ENCODE data around the gene ACSS3. TPM values are rescaled to one million over a fixed set of nuclear protein-coding genes. Genes with fewer than 3 reads are reported as not detected.

The ACSS3 gene
- total RNA-seq, 1 donor from 2014 or later = 0.05 TPM

- intact Hi-C loops (cut with micrococcal nuclease) = no loop called here
Observed at GRCh38 chr12:81221681-81222080, 143.8 kb downstream of the ACSS3 start.

DNA sequence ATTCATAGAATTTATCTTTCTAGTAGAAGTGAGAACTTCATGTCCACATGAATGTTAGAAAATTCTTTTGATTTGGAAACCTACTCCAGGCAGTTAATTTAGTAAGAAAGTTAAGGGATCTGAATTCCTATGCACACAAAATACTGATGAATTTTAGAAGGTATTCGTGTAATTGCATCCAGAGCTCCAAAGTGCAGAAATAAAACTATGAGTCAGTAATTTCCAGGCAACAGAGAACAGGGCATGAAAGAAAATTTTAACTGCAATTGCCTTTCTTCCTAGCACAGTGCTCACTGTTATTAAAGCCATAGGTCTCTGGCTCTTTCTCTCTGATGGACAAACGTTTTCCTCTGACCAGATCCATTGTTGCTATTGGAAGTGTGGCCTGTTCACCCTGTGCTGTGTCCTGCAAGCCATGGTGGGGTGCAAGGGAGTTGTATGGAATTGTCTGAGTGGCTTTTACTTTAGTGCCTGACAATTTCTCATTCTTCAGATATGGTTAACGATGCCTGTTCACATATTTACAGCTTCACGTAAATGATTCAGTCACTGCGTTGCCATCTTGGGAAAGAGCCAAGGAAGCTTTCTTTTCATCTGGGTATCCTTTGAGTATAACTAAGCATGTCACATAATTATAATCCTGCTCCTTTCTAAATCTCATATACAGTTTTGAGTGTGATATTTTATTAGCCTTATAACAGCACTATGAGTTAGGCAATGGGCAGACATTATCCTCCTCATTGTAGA lies 145.1 kb downstream of the ACSS3 start:
- intact Hi-C loops (cut with micrococcal nuclease) = no loop called here

DNA sequence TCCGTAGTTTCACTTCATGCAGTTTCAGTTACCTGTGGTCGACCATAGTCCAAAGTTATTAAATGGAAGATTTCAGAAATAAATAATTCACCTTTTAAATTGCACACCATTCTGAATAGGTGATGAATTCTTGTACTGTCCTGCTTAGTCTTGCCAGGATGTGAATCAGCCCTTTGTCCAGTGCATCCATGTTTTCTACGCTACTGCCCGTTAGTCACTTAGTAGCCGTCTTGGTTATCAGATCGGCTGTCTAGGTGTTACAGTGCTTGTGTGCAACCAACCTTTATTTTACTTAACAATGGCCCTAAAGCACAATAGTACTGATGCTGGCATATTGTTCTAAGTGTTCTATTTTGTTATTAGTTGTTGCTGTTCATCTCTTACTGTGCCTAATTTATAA lies 146.7 kb downstream of the ACSS3 start:
- intact Hi-C loops (cut with micrococcal nuclease) = no loop called here

DNA sequence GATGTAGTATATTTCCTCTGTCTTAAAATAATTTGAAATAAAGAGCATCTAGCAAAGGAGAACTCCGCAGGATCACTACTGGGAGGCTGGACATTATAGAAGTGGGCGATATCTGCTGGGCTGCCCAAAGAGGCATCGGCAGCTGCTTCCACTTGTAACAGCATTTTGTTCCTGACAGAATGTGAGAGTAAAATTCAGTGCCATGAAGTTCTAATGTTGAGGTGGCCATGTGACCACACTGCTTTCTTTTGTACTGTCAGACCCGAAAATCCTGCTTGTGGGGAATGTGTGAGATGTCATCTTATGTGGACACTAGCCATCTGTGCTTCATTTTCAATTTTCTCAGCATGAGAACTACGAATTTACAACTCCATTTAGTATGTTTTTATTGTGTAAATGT lies 151.9 kb downstream of the ACSS3 start:
- intact Hi-C loops (cut with micrococcal nuclease) = no loop called here

DNA sequence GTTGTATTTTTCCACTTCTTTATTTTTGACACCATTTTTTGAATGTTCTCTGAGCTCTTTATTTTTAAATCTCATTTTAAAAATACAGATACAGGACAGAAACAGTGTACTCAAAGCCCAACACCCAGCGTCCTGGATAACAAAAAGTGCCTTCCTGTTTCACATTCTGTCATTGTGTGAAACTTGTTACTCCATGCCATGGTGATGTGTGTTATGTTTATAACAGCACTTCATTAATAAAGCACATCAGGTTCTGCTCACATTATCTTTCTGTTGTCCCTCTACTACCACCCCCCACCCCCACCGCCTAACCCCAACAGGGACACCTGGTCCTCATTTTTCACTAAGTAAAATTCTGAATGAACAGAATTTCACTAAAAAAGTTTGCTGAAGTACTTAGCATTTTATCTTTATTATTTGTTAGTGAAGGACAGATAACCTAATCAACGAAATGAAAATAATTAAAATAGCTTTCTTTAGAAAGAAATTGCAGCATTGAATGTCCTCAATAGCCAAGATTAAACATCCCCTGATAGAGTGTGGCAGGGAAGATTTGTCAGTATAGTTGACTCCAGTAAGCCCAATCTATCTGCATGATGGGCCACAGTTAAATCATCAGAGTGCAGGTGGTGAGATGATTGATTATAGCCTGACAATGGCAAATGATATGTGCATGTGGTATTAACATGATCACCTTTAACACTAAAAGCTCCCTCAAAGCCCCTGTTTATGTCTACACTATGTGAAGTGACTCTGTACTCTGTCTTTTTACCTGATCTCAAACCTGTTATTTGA lies 153.9 kb downstream of the ACSS3 start:
- intact Hi-C loops (cut with micrococcal nuclease) = no loop called here

DNA sequence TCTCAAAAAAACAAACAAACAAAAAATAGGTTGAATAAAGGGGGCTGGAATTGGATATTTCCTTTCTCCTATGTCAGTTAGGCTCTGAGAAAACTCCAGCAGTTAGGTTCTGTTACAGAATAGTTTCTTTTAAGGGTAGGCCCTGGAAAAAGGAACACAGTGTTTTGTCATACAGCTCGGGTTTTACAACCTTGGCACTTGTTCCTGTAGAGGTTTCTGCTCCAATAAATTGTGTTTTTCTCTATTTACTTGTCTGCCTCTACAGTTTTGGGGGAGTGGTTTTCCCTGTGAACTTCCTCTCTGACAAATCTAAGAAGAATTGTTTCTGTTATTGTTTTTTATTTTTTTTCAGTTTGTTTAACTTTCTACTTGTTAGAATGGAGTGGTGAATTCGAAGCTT lies 167.6 kb downstream of the ACSS3 start:
- intact Hi-C loops (cut with micrococcal nuclease) = no loop called here

DNA sequence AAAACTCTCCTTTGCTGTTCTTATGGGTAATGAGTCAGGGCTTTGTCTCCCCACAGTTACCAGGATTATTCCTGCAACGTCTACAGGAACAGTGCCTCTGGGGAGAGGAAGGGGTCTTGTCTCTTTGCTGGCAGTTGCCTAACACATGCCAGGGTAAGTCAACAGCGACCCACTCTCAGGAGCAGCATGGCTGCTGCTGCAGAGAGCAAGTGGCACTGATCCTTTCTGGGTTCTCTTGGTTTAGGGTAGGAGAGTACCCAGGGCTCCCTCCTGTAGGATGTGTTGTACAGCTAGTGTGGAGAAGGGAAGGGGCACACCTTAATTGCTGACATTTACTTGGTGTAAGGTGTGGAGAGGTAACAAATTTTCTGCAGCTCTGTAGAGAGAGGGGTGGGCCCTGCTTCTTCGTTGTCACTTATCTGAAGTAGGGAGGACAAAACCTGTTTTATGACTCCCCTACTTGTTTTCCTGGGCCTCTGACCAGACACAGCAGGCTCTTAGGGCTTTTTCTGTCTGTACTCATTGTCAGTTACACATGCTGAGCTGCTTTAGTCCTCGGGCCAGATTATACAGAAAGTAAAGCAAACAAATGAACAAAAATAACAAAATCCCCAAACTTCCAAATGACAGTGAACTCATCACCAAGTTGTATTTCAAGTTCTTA lies 168.2 kb downstream of the ACSS3 start:
- intact Hi-C loops (cut with micrococcal nuclease) = no loop called here

DNA sequence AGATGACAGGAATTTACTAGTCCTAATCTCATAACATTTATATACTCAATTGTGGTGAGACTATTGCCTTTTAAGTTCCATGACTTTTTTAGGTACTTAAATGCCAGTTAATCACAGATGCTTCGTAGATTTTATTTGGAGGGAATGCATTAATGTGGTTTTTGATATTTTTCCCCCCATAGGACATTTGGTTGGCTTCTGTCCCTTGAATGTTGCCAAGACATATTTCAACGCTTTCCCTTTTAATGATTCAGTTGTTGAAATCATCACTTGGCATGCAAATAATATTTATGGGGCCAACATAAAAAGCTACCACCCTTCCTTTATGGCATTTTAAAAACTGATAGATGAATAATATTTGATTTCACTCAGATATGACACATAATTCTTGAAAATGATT lies 172.1 kb downstream of the ACSS3 start:
- intact Hi-C loops (cut with micrococcal nuclease) = no loop called here

DNA sequence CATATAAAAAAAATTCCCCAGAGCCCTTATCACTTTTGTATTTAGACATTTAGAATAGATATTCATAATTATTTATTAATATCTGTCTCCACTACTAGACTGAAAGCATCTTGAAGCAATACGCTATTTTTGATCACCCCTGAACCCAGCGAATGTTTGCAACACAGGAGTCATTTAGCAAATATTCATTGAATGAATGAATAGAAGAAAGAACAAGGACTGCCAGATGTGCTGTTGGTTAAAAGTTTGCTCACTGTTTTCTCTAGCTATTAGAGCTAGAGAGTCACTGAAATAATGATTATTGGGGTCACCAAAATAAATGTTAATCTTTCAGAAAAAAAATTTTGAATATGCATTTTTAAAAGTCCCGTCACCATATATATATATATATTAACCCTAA lies 174.3 kb downstream of the ACSS3 start:
- intact Hi-C loops (cut with micrococcal nuclease) = no loop called here

DNA sequence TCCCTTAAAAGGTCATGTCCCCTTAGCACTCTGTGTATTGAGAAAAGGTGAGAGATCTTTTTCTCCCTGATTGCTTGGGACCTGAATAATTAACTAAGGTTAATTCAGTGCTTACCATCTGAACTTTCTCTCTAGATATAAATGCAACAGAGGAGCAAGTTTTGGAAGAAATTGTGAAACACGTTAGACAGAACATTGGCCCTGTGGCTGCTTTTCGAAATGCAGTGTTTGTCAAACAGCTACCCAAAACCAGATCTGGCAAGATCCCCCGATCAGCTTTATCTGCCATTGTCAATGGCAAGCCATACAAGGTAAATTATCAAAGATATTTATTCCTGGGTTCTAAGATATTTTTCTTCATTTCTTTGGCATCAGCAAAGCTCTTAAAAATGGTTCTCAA lies 175.5 kb downstream of the ACSS3 start:
- intact Hi-C loops (cut with micrococcal nuclease) = no loop called here

GRCh38 chr12:81255456-81255855 lies 177.6 kb downstream of the ACSS3 start:
- intact Hi-C loops (cut with micrococcal nuclease) = no loop called here

DNA sequence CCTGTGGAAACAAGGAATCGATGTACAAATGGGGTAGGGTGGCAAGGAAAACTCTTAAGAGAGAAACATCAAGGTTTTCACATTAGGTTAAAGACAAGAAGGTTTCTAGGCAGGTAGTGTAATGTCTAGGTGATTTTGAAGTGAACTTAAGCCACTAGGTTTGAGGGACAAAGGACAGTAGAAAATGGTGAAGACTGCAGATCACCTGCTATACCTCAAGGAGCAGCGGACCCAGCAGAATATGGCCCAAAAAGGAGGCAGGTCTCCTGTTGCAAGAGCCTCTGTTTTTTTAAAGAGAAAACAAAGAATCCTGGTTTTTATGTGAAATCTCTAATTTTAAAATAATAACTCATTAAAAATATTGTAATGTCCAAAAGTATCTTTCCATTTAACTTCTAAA lies 178.1 kb downstream of the ACSS3 start:
- intact Hi-C loops (cut with micrococcal nuclease) = no loop called here

DNA sequence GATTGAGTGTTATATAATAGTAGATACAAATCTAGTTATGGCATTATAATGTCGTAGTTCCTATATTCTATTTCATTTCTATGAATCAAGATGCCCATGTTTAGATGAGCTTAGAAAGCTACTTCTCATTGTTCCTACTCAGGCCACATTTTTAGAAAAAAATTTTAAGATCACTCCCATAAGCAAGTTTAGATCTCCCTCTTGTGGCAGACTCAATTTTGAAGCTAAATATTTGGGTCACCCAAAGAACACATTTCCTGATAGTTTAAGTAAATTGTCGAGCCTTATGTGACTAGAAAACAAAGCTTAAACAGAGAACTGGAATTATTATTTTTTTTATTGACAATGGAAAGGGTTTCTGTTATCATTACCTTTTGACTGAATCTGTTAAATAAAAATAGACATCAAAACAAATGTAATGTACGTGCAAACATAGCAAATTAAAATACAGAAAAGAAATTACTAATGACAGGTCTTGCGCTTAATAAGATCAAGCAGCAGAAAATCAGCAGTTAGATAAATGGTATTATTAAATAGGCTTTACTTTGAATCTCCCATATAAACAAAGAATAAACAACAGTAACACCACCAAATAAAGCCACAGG lies 180.2 kb downstream of the ACSS3 start:
- intact Hi-C loops (cut with micrococcal nuclease) = no loop called here

GRCh38 chr12:81259360-81259759 lies 181.5 kb downstream of the ACSS3 start:
- intact Hi-C loops (cut with micrococcal nuclease) = no loop called here

DNA sequence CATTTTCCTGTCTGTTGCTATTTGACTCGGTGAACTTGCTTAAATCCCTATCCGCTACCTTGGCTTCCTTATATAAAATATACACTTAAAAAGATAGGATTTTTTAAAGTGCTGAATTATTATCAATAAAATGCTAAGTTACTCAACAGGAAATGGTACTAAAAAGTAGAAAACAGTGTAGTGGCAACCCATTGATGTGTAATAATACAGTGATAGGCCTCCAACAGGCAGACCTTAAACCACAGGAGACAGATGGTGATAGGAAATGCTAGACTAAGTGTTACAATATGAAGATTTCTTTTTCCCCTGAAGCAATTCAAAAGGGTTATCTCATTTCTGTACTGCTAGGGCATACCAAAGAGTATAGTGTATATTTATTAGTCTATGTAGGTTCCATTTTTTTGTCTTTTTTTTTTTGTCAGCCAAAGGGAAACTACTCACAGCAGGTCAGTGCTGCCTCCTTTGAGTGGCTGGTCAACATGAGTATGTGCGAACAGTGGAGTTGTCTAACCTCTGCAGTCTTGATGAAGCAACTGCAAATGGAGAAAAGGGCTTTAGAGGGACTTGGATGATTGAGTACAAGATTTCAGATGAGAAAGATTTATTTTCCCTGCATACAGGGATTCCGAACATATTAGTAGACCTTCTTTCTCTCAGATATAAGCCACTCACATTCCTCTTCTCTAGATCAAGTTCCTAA lies 183.8 kb downstream of the ACSS3 start:
- intact Hi-C loops (cut with micrococcal nuclease) = no loop called here

- intact Hi-C loops (cut with micrococcal nuclease) = no loop called here
Observed at GRCh38 chr12:81263072-81263471, 185.2 kb downstream of the ACSS3 start.

DNA sequence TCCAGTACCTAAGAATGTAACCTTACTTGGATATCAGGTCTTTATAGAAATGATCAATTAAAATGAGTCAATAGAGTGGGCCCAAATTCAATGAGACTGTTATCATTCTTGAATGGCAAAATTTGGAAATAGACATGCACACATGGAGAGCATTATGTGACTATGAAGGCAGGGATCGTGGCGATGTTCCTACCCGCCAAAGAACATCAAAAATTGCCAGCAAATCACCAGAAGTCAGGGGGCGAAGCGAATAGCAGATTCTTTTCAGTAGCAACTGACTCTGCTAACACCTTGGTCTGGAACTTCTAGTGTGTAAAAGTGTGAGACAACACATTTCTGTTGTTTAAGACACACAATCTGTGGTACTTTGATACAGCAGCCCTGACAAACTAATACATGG lies 192.5 kb downstream of the ACSS3 start:
- intact Hi-C loops (cut with micrococcal nuclease) = no loop called here

- intact Hi-C loops (cut with micrococcal nuclease) = no loop called here
Observed at GRCh38 chr12:81274637-81275529, 197.0 kb downstream of the ACSS3 start.

GRCh38 chr12:81284137-81284536 lies 206.3 kb downstream of the ACSS3 start:
- intact Hi-C loops (cut with micrococcal nuclease) = no loop called here

DNA sequence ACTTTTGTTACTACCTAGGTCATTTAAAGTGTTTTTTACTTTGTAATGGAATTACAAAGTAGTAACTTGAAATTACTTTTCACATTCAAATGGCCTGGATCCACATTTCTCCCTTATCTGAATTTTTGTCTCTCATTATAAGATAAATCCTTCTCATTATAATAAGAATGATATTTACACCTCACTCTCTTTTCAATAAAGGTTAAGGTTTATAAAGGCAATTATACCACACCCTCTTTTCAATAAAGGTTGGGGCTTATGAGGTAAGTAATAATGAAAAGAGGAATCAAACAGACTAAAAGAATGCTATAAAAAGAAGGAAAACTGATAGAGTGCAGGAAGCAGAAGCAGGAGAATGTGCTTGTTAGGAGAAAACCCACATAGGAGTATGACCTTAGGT lies 210.8 kb downstream of the ACSS3 start:
- intact Hi-C loops (cut with micrococcal nuclease) = no loop called here
